Brain microvascular endothelial cell (primary cell): Measurements from ENCODE around the gene ZNF774.
A peak's percentile ranks its signal among the peaks of the same experiment; 100 is the strongest.
"Not testable (repeated sequence)": the region's sequence is repeated elsewhere in the genome, so short reads cannot be mapped to it uniquely, and the experiment has no call there.

Source experiments
- DNase-seq: peaks from one replicate; pipeline ENCODE4 v3.0.0-alpha.2; 2020
- H3K27ac ChIP-seq: fragments of 250-450 bp; sonication (Bioruptor Pico); 2 replicates; pipeline ENCODE4 v1.5.1; 2020; ENCODE audit warnings: mild to moderate bottlenecking, moderate library complexity
- H3K27me3 ChIP-seq: fragments of 250-450 bp; sonication (Bioruptor Pico); replicated peaks from 2 replicates; pipeline ENCODE4 v1.5.1; 2020; ENCODE audit warnings: mild to moderate bottlenecking
- H3K36me3 ChIP-seq: fragments of 250-450 bp; sonication (Bioruptor Pico); replicated peaks from 2 replicates; pipeline ENCODE4 v1.5.1; 2020; ENCODE audit warnings: mild to moderate bottlenecking
- H3K4me3 ChIP-seq: 2 replicates; pipeline ENCODE4 v1.5.1; 2011; ENCODE audit warnings: low read depth, mild to moderate bottlenecking, control low read depth, low read length, moderate library complexity
- in situ Hi-C: cut with HindIII; loops from 2 replicates; pipeline ENCODE4 v1.10.0; 2017; ENCODE audit warnings: low sequenced_read_pairs, low pct_ligation_motif_present
- TF ChIP-seq, protein P1 (sequence below): IDR thresholded peaks from 2 replicates; pipeline ENCODE4 v1.5.1; 2011; ENCODE audit warnings: low read depth, mild to moderate bottlenecking, moderate library complexity, low read length, control low read depth, inconsistent platforms; ENCODE audit errors: missing control alignments

ZNF774 gene

DNA sequence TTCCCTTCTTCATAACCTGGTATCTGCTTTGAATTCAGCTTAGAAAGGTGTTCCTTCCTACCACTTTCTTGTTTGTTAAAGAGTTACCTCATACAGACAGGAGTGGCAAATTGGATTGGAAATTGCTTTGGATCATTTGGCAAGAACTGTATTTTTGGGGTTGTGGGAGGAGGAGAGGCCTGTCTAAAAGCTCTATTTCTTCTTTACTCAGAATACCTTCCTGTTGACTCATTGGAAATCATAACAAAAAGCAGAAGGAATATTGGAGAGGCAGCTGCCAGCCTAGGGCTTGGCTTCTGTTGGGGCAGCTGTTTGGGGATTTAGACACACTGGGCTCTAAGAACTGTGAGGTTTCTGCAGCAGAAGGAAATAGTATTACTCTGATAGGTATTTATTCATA, 50.1 kb downstream of the ZNF774 start:
- TF ChIP-seq, protein P1, sequence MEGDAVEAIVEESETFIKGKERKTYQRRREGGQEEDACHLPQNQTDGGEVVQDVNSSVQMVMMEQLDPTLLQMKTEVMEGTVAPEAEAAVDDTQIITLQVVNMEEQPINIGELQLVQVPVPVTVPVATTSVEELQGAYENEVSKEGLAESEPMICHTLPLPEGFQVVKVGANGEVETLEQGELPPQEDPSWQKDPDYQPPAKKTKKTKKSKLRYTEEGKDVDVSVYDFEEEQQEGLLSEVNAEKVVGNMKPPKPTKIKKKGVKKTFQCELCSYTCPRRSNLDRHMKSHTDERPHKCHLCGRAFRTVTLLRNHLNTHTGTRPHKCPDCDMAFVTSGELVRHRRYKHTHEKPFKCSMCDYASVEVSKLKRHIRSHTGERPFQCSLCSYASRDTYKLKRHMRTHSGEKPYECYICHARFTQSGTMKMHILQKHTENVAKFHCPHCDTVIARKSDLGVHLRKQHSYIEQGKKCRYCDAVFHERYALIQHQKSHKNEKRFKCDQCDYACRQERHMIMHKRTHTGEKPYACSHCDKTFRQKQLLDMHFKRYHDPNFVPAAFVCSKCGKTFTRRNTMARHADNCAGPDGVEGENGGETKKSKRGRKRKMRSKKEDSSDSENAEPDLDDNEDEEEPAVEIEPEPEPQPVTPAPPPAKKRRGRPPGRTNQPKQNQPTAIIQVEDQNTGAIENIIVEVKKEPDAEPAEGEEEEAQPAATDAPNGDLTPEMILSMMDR: no peak
- H3K27me3 ChIP-seq: no peaks in the 10 kb centered on the region
- in situ Hi-C loops: no loop called here
- peak overlapping the region; percentile 84 for H3K27ac ChIP-seq
- H3K36me3 ChIP-seq: no peaks in the 10 kb centered on the region
- DNase-seq: peak; percentile 64
- no peak overlapping the region for H3K4me3 ChIP-seq

DNA sequence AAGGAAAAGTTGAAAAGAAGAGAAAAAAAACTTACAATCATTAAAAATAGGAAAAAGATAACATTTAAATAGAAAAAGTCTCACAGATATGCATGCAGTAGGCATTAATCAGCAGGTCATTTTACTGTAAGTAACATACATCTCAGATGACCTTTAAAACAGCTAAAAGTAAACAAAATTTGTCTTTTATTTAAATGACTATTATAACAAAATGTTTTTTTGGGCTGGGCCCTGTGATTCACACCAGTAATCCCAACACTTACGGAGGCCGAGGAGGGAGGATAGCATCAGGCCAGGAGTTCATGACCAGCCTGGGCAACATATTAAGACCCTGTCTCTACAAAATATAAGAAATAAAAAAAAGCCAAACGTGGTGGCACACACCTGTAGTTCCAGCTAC, 50.7 kb downstream of the ZNF774 start:
- Histone ChIP-seq H3K36me3 (no peaks in the 10 kb centered on the region), H3K27me3 (no peaks in the 10 kb centered on the region), H3K4me3 (no peak overlapping the region), H3K27ac (peak overlapping the region; percentile 84)
- in situ Hi-C loops: no loop called here
- TF ChIP-seq, protein P1: no peak
- DNase-seq: no peak

DNA sequence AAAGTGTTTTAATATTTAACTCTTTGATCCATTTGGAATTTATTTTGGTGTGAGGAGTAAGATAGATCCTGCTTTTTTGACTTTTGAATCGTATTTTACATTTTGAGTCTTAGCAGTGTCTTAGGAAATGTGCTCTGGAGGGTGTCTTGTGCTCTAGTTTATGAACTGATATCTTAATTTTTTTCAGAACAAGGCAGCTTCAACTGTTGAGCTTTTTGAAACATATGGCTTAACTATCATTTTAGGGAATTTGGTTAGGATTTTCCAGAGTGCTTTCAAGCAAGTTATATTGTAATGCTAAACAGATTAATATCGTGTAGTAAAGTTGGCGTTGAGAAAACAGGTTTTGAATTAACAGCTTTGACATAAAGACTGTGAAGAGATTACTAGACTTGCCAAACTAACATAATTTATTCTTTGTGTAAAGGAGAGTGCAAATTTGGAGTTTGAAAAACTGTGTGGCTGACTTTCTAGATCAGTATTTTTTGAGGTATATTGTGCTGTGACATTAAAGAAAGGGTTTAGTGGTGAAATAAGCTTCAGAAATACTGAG, 53.0 kb downstream of the ZNF774 start:
- Histone ChIP-seq H3K4me3 (no peak overlapping the region), H3K36me3 (no peaks in the 10 kb centered on the region), H3K27me3 (no peaks in the 10 kb centered on the region), H3K27ac (no peak overlapping the region)
- in situ Hi-C loops: no loop called here
- TF ChIP-seq, protein P1: no peak
- DNase-seq: no peak

DNA sequence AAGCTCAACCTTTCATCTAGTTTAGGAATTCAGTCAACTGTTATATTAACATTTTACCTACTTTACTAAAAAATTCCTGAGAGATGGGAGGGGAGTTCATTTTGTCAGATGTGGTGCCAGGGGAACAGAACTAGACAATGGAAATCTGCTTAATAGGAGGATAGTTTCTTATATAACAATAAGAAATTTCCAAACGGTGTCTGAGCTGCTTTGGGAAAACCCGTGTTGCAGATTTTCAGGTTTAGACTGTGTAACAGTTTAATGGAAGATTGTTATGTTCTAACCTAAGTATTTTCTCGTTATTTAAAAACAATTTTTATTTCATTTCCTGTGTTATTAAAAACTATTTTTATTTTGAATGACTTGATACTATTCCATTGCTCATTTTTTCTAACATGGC, 55.3 kb downstream of the ZNF774 start:
- Histone ChIP-seq H3K27ac (peak overlapping the region; percentile 10), H3K36me3 (no peaks in the 10 kb centered on the region), H3K4me3 (no peak overlapping the region), H3K27me3 (no peaks in the 10 kb centered on the region)
- DNase-seq: no peak
- in situ Hi-C loops: no loop called here
- TF ChIP-seq, protein P1: no peak

DNA sequence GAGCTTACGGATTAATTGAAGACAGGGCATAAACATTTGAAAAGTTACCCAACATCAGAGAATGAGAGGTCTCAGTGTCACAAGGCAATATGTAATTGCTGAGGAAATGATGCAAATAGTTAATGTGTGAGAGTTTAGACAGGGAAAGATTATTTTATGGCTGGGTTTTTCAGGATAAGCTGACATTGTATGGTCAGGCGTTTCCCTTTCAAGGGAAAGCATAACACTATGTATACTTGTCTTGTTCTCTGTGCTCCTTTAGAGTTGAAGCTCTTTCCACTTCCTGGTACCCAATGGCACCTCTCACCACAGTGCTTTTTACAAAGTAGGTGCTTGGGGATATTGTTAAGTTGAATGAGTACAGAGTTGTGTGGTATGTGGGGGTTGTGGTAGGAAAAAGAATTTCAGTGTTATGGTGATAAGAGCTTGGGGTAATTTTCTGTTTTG, 55.8 kb downstream of the ZNF774 start:
- peak; percentile 13 for DNase-seq
- in situ Hi-C loops: no loop called here
- no peak overlapping the region for H3K4me3 ChIP-seq
- H3K27ac ChIP-seq: peak overlapping the region; percentile 10
- H3K27me3 ChIP-seq: no peaks in the 10 kb centered on the region
- TF ChIP-seq, protein P1: no peak
- H3K36me3 ChIP-seq: no peaks in the 10 kb centered on the region

DNA sequence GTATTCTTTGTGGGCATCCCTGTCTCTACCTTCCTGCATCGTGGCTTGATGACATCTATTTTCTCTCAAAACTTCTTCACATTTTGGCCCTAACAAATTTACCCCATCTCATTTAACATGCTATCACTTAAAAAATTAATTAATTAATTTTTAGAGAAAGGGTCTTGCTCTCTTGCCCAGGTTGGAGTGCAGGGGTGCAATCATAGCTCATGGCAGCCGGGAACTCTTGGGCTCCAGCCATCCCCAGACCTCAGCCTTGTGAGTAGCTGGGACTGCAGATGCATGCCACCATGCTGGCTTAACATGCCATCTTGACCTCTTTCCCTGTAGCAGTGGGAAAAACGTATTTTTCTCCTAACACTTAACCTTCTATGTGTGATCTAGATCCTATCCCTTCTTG, 56.6 kb downstream of the ZNF774 start:
- Histone ChIP-seq H3K27ac (no peak overlapping the region), H3K4me3 (no peak overlapping the region), H3K36me3 (no peaks in the 10 kb centered on the region), H3K27me3 (no peaks in the 10 kb centered on the region)
- DNase-seq: no peak
- TF ChIP-seq, protein P1: no peak
- in situ Hi-C loops: no loop called here

DNA sequence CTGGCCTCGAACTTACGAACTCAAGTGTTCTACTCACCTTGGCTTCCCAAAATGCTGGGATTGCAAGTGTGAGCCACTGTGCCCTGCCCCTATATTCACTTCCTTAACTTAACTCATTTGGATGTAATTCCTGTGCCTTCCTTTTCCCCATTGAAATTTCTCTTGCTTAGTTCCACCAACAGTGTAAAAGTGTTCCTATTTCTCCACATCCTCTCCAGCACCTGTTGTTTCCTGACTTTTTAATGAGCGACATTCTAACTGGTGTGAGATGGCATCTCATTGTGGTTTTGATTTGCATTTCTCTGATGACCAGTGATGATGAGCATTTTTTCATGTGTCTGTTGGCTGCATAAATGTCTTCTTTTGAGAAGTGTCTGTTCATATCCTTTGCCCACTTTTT, 57.5 kb downstream of the ZNF774 start:
- DNase-seq, H3K4me3 ChIP-seq, H3K27ac ChIP-seq, in situ Hi-C loops, H3K36me3 ChIP-seq, H3K27me3 ChIP-seq: not testable (repeated sequence)

DNA sequence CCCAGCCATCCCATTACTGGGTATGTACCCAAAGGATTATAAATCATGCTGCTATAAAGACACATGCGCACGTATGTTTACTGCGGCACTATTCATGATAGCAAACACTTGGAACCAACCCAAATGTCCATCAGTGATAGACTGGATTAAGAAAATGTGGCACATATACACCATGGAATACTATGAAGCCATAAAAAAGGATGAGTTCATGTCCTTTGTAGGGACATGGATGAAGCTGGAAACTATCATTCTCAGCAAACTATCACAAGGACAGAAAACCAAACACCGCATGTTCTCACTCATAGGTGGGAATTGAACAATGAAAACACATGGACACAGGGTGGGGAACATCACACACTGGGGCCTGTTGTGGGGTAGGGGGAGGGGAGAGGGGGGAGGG, 58.2 kb downstream of the ZNF774 start:
- in situ Hi-C loops: not testable (repeated sequence)

More for the DNA sequence above, 58.2 kb downstream of the ZNF774 start:
- not testable (repeated sequence) for H3K4me3 ChIP-seq, DNase-seq, H3K27me3 ChIP-seq, H3K27ac ChIP-seq, H3K36me3 ChIP-seq
